ENCODE results near the gene ABCB8.
"Not testable (repeated sequence)": the region's sequence is repeated elsewhere in the genome, so short reads cannot be mapped to it uniquely, and the experiment has no call there.

The ABCB8 gene

DNA sequence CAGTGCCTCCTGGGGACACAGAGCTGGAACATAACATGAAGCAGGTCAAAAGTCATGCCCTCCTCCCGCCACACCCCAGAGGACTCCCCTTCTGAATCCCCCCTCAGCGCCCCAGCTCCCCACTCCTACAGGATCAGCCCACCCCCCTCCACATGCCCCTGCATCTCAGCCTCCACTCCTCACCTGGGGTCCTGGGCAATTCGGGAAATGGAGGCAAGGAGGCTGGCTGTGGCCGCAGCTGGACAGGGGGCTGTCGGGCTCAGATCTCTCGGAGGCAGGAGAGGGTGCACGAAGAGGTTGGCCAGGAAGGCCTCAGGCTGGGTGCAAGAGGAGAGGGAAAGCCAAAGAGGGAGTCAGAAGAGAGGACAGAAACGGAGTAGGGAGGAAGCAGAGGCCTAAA lies 11.7 kb upstream of the ABCB8 start:
- no peak for DNase-seq

DNA sequence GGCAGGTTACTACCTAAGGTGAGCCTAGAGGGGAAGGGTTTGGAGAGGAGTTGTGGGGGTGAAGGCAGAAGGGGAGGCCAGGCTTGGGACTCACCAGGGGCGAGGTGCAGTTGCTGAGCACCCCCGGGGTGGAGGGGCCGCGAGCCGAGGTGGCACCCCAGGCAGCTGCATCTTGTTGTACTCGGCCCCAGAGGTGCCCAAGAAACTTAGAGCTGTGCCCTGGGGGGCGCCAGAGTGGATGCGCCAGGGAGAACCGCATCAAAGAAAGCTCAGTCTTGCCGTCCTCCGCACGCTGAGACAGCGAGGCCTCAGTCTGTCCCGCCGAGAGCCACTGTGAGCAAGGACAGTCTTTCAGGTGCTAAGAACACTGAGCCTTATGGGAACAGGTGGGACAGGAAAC lies 11.3 kb upstream of the ABCB8 start:
- DNase-seq = no peak

DNA sequence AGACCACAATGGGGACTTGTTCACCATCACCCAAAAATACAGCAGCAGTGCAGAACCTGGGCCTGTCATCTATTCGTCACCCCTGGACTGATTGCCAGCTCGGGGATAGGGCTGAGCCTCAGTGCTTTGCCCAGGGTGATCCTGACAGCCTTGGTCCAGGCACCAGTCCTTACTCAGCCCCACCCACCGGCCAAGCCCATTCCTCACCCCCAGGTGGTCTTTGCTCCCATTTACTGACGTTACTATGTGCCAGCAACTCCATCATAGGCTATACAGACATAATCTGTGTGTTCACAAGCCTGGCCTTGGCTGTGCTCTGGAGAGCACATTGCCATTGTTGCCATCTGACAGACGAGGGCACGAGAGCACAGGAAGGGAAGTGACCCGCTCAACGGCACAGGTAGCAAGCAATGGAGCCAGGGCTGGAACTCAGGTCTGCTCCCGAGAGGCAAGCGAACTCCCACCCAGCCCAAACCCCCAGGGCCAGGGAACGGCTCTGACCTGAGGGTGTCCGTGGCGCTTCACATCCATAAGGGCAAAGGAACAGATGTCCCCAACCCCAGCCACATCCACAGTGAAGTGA lies 10.8 kb upstream of the ABCB8 start:
- DNase-seq = no peak

DNA sequence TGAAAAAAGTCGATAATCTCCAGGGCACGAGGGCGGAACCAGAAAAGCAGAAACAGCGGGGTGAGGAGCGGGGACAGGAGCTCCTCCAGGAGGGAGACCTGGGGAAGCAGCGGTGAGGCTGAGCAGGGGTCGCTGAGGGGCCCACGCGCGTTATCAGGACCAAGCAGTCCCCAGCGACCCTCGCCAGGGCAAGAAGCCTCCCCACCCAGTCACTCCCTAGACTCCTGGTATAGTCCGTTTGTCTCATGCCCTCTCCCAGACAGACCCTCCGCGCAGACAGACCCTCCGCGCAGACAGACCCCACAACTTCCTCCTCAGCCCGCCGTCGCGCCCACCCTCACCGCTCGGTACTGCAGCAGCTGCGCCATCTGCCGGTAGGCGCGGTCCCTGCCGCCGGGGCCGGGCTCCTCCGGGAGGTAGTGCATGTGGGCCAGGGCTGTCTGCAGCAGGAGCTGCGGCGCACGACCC lies 10.3 kb upstream of the ABCB8 start:
- DNase-seq = no peak

DNA sequence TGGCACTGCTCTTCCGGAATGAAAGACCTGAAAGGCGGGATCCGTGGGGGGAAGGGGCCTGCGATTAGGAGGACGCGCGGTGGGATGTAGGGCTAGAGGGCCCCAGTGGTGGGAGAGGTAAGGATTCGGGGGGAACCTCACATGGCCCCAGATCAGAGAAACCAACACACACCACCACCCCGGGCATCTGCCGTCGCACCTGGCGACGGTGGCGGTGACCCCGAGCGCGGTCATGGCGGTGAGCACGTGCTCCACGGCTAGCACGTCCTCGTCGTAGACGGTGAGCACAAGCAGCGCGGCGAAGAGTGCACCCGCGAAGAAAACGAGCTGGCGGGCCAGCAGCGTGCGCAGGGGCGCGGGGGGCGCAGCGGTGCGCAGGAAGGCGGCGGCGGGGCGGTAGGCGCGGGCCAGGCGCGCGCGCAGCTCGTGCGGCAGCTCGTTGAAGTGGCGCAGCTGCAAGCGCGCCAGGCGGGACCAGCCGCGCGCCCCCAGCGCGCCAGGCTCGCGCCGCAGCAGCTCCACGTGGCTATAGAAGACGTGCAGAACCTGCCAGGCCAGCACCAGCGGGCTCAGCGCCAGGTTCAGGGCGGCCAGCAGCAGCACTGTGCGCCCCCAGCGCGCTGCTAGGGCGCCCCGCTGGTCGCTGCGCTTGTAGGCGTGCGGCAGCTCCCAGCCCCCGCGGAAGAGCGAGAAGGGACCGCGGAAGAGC lies 9.7 kb upstream of the ABCB8 start:
- DNase-seq = no peak

DNA sequence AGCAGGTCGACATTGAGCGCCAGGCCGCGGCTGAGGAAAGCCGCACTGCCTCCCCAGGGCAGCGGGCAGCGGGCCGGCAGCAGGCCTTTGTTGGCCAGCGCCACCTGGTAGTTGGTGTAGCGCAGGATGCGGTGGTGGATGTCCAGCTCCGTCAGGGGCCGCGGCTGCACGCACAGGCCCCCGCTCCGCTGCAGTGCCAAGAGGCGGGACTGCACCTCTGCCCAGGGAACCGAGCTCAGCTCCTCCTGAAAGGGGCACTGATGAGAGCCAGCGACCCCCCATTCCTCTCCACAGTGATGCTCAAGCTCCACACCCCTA lies 9.2 kb upstream of the ABCB8 start:
- DNase-seq = no peak

DNA sequence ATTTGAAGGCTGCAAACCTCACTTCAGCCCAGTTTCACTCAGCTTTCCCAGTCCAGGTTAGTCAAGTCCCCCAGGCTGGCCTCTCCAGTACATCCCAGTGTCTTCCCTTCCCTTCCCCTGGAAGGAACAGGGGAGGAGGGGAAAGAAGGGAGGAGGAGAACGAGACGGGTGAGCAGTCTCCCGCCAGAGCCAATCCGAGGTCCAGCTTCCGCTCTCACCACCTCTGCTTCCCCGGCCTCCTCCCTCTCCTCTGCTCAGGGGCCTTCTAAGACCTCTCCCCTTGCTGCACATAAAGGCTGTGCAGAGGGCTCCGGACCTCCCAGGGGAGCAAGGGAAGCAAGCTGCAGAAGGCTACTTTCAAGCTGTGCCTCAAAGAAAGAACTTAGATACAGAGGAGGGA lies 8.0 kb upstream of the ABCB8 start:
- no peak for DNase-seq

DNA sequence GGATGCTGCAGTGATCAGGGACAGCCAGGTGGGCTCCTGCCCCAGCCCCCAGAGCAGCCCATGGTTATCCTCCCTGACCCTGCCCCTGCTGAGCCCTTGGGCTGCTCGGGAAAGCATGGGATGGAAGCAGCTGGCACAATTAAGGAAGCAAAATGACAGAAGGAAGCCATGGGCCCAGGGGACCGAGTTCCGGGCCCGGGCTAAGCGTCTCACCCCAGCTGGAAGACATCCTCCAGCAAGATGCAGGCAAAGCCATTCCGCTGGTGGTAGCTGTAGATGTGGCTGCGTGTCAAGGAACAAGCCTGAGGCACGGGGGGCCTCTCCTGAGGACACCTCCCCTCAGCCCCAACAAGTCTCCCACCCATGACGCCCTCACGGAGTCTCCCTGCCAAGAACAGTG lies 5.0 kb upstream of the ABCB8 start:
- DNase-seq = no peak

DNA sequence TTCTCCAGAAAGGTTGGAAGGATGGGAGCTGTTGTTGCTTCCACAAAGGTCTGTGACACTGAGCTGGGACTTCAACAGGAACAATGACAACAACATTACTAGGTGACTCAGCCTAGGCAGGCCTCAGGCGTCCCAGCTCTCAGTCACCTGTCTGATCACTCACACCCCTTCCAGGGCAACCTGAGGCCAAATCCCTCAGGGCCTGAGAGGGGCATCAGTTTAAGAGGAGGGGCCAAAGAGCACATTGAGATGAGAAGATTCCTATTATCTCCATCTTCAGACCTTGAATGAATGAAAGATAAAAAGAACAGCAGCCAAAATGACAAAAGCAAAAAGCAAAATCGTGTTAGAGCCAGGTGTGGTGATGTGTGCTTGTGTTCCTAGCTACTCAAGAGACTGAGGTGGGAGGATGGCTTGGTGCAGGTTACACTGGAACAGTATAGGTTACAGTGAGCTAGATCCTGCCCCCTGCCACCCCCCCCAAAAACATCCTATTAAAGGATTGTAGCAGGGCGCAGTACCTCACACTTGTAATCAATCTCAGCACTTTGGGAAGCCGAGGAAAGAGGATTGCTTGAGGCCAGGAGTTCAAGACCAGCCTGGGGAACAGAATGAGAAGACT lies 3.7 kb upstream of the ABCB8 start, which contains the start of gene ATG9B:
TSS of gene ATG9B (minus strand) at position 60 of the 622 bp plus-strand sequence. CDS start 71 bp downstream, outside the sequence.
- DNase-seq = no peak

DNA sequence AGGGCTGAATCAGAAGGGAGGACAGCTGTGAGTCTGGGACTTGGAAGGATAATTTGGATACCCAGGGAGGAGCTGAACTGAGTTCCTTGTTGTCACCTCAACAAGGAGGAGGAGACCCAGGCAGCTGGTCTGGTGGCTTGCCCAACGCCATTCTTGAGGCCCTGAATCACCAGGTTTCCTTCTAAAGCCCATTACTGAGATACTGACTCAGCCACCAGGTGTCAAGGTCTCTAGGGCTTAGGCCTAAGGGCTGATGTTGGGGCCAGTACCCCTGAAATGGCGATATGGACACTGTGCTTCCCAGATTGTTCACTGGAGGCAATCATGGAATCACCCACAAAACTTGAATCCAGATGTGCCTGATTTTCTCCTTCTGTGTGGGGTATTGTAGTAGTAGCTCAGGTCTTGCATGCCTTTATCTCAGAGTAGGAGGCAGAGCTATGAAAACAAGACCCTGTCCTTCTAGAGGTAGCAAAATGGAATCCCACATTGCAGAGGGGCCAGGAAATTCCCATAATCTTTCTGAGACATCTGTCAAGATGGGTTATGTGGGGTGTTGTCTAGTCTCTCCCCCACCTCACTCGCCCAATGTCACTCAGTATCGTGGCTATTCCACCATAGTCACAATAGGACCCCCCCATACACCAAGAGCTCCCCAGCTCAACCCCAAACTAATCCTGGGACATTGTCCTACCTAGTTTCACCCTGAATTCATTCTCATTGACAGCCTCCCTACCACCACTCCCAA lies 2.2 kb upstream of the ABCB8 start:
- no peak for DNase-seq

DNA sequence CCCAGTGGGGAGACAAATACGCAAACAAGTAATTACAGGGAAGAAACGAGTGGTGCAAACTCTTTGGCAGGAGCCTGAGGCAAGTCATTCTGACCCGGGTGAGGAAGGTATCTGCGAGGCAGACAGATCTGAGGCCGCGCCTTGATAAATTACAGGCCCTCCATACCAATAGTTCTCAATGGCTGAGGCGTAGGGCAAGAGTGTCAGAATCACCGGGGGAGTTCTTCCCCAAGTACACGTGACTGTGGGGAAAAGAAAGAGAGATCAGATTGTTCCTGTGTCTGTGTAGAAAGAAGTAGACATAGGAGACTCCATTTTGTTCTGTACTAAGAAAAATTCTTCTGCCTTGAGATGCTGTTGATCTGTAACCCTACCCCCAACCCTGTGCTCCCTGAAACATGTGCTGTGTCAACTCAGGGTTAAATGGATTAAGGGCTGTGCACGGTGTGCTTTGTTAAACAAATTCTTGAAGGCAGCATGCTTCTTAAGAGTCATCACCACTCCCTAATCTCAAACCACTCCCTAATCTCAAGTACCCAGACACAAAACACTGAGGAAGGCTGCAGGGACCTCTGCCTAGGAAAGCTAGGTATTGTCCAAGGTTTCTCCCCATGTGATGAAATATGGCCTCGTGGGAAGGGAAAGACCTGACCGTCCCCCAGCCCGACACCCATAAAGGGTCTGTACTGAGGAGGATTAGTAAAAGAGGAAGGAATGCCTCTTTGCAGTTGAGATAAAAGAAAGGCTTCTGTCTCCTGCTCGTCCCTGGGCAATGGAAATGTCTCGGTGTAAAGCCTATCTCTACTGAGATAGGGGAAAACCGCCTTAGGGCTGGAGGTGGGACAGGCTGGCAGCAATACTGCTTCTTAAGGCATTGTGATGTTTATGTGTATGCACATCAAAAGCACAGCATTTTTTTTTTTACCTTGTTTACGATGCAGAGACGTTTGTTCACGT lies 1.2 kb upstream of the ABCB8 start:
- not testable (repeated sequence) for DNase-seq

DNA sequence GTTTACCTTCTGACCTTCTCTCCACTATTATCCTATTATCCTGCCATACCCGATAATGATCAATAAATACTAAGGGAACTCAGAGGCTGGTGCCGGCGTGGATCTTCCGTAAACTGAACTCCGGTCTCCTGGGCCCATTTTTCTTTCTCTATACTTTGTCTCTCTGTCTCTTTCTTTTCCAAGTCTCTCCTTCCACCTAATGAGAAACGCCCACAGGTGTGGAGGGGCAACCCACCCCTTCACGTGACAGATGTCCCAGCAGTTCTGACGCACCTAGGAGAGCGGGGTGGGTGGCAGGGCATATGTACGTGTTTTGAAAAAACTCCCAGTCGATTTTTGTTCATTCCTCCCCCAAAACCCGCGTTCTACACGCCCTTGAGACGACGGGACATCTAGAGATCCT lies 521 bp upstream of the ABCB8 start:
- DNase-seq = not testable (repeated sequence)

DNA sequence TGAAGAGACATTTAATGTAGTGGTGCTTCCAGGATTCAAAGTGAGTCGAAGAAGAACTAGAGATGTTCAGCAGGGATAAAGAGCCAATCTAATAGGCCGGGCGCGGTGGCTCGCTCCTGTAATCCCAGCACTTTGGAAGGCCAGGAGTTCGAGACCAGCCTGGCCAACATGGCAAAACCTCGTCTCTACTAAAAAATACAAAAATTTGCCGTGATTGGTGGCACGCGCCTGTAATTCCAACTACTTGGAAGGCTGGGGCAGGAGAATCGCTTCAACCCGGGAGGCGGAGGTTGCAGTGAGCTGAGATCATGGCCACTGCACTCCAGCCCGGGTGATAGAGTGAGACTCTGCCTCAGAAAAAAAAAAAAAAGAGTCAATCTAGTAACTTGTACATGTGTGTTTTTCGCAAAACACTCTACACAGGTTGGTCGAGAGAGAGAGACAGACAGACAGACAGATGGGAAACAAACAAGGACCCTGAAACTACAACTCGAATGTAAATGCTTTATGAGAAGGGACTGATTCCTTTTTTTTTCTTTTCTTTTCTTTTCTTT lies 775 bp downstream of the ABCB8 start:
- no peak for DNase-seq

DNA sequence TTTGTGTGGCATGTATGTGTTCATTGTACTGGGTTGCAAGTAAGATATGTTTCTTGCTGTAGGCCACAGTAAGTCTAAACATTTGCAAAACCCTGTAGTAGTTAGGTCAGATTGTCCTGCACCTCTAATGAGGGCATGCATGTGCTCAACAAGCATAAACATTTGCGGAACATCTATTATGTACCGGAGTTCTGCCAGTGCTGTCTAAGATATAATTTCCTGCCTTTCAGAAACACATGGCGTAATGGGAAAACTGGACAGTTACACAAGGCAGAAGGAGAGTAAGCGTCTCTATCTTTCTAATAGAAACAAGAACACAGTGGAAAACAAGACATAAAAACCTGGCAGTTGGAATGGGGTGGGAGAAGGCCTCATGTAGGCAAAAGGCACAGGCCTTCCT lies 2.8 kb downstream of the ABCB8 start:
- no peak for DNase-seq

DNA sequence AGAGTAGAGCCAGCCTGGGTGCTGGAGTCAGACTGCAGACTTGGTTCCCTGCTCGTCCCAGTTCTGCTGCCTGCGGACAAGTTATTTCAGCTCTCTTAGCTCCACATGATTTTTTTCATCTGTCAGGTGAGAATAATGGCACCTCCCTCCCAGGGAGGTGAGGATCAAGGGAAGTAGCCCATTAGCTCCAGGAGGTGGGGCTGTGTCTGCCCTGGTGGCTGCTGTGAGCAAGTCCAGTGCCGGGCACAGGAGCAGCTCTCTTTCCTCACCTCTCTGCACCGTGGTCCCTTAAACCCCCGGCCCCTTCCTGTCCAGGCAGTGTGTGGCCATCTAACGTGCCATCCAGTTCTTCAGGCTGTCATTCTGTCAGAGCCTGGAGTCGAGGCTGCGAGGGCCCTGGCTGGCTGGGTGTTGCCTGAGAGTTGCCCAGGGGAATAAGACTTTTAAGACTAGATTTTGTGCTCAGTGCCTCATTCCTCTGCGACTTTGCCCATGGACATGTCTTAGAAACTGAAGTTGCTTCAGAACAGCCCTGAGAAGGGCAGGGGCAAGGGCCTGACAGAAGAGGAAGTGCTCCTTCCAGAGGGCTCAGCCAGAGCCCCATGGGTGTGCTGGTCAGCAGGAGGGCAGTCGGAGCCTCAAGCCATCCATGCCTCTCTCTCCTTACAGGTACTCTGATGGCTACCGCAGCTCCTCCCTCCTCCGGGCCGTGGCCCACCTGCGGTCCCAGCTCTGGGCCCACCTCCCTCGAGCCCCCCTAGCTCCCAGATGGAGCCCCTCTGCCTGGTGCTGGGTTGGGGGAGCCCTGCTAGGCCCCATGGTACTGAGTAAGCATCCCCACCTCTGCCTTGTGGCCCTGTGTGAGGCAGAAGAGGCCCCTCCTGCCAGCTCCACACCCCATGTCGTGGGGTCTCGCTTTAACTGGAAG lies 5.0 kb downstream of the ABCB8 start:
- no peak for DNase-seq

DNA sequence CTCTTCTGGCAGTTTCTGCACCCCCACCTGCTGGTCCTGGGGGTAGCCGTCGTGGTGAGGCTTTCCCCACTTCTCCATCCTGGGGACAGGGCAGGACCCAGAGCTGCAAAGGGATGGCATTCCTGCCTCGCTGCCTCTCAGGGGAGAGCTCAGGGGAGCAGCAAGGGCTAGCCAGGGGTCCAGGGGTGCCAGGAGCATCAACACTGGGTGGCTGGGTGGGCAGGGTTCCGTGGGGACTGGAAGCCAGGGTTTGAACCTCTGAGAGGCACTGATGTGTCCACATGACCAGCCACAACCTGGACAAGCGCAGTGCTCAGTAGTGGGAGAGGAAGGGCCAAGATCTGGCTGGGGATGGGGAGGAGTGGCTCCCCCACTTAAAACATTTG lies 5.6 kb downstream of the ABCB8 start:
- DNase-seq = no peak

DNA sequence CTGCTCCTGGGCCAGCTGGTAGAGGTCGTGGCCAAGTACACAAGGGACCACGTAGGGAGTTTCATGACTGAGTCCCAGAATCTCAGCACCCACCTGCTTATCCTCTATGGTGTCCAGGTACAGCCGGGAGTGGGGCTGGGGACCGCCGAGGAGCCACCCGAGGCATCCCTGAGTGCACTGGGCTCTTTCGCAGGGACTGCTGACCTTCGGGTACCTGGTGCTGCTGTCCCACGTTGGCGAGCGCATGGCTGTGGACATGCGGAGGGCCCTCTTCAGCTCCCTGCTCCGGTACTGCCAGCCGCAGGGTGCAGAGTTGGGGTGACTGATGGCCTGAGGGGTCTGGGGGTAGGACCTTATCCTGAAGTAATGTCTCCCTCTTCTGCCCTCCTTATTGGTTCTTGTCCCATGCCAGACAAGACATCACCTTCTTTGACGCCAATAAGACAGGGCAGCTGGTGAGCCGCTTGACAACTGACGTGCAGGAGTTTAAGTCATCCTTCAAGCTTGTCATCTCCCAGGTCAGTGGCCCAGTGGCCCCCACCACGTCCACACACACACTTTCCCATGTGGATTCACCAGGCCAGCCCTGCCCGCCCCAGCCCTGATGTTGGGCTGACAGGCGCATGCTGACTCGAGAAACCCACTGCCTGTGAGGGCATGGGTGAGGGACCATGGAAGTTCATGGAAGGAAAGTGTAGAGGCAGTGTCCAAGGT lies 6.2 kb downstream of the ABCB8 start:
- DNase-seq = no peak

DNA sequence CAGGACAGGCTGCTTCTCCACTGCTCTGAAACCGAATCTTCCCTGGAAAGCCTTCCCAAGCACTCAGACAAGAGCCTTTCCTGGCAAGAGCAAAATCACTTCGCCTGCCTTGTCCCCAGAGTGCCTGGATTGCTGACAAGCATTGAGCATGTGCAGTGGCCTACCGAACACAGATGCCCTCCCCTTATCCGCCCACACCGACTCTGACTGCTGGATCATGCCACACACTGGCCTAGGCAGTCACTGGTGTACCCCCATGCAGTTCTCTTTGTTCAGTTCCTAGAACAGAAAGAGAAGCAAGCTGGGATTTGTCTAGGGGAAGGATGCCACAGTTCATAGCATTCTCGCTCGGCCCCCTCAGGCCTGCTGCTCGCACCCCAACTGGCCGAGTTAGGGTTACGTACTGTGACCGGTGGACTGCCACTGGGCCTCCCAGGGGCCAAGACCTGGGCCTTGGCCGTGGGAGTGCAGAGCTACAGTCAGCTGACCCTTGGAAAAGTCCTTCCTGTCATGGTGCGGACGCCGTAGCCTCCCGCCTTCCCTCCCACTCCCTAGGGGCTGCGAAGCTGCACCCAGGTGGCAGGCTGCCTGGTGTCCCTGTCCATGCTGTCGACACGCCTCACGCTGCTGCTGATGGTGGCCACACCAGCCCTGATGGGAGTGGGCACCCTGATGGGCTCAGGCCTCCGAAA lies 6.9 kb downstream of the ABCB8 start:
- DNase-seq = no peak

DNA sequence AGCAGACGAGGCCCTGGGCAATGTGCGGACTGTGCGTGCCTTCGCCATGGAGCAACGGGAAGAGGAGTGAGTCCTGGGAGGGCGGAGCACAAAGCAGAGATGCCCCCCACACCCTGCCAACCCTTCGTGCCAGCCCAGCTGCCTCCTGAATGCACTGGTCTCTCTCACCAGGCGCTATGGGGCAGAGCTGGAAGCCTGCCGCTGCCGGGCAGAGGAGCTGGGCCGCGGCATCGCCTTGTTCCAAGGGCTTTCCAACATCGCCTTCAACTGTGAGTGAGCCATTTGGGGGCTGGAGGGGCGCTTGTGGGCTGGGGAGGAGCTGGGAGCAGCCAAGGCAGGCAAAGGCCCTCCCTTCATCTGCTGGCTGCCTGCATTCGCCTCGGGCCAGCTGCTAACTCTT lies 7.7 kb downstream of the ABCB8 start:
- no peak for DNase-seq

All from NCI-H187 treated with DMSO at 0.1 percent for 48 hours (cell line).